Measurements from ENCODE around the gene TBC1D8.

Gene TBC1D8

DNA sequence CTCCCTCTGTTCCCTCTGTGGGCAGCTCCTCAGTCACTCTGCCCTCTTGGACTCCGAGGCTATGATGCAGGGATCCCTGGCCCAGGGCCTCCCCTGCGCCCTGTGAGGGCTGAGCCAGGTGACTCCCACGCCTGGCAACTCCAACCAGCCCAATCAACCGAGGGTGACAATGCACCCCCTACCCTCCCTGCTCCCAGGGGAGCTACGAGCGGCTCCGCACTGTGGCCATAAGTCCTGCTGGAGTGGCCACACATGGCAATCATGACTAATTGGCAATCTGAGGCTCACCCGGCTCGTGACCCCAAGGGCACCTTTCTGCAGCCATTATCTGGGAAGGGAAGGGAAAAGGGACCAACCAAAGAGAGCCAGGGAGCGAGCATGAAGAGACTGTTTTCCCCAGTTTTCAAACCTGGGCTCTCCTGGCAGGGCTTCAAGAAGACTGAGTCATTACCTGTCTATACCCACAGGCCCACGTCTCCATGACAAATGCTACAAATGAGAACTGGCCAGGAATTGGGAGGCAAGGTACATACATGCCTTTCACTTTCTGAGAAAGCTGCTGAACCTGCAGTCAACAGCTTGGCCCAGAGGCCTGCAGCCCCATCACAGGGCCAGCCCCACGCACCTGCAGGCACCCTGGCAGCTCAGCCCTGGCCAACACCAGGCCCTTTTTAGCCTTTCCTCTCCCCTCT, 104.0 kb downstream of the TBC1D8 start:
- TF ChIP-seq, protein P1, sequence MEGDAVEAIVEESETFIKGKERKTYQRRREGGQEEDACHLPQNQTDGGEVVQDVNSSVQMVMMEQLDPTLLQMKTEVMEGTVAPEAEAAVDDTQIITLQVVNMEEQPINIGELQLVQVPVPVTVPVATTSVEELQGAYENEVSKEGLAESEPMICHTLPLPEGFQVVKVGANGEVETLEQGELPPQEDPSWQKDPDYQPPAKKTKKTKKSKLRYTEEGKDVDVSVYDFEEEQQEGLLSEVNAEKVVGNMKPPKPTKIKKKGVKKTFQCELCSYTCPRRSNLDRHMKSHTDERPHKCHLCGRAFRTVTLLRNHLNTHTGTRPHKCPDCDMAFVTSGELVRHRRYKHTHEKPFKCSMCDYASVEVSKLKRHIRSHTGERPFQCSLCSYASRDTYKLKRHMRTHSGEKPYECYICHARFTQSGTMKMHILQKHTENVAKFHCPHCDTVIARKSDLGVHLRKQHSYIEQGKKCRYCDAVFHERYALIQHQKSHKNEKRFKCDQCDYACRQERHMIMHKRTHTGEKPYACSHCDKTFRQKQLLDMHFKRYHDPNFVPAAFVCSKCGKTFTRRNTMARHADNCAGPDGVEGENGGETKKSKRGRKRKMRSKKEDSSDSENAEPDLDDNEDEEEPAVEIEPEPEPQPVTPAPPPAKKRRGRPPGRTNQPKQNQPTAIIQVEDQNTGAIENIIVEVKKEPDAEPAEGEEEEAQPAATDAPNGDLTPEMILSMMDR (IDR thresholded peaks at IDR 0.05; ENCODE audit: insufficient read depth, low read depth, low read length, missing control alignments): no peak
- no peak overlapping the region for H3K4me3 ChIP-seq (ENCODE audit: low read length)
- DNase-seq (ENCODE audit: low read depth): peak; percentile 95

DNA sequence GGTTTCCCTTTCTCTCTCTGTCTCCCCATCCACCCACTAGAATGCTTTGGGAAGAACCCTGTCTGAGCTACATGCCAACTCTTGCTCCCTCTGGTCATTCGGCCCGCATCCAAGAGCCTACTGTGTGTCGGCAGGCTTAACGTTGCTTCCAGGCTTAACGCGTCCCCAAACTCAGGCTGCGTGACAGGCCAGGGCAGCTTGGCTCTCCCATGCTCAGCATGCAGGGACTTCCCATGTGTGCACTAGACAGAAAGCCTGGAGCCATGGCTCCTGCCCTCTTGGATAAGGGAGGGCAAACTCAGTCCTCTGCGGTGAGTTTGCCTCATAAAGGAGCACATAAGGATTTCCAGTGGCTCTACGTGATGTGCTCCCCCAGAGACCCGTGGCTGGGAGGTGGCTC, 105.9 kb downstream of the TBC1D8 start:
- DNase-seq (ENCODE audit: low read depth): no peak
- no peak overlapping the region for H3K4me3 ChIP-seq (ENCODE audit: low read length)
- TF ChIP-seq, protein P1 (IDR thresholded peaks at IDR 0.05; ENCODE audit: insufficient read depth, low read depth, low read length, missing control alignments): no peak

DNA sequence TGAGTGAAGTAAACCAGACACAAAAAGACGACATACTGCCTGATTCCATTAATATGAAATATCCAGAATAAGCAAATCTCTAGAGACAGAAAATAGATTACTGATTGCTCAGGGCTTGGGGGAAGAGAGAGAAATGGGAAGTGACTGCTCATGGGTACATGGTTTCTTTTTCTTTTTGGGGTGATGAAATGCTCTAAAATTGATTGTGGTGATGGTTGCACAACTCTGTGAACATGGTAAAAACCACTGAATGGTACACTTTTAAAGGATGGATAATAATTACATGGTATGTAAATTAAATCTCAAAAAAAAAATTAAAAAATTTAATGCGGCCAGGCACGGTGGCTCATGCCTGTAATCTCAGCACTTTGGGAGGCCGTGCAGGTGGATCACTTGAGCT, 109.8 kb downstream of the TBC1D8 start:
- no peak for DNase-seq (ENCODE audit: low read depth)
- H3K4me3 ChIP-seq (ENCODE audit: low read length): no peak overlapping the region
- TF ChIP-seq, protein P1 (IDR thresholded peaks at IDR 0.05; ENCODE audit: insufficient read depth, low read depth, low read length, missing control alignments): no peak

DNA sequence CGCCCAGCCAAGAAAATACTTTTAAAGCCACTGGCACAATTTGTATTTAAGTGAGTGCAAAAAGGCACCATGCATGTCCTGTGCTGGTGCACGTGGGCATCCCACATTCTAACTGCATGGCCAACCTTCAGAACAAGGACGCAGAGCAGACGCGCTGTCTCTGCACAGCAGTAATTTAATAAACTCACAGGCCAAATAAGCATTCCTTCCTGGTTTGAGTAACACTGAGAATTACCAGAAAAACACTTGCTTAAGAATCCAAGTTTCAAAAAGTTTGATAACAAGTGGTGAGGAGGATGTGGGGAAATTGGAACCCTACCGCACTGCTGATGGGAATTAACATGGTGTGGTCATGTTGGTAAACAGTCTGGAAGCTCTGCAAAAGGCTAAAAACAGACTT, 110.4 kb downstream of the TBC1D8 start:
- DNase-seq (ENCODE audit: low read depth): no peak
- TF ChIP-seq, protein P1 (IDR thresholded peaks at IDR 0.05; ENCODE audit: insufficient read depth, low read depth, low read length, missing control alignments): no peak

DNA sequence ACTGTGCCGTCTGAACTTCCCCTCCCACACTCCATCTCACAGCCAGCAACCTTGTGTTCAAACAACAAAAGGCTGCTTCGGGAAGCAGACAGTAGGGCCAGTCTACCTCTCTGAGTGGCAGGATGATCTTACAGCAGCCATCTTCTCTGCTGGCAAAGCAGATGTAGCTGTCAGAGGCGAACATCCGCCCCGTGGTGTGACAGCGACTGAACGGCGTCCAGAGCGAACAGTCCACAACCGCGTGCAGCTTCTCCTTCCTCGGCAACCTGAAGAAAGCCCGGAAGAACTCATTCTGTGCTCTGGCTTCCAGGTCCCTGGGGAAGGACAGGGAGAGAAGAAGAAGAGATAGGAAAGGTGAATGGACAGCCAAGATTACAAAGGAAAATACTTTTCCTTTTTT, 111.1 kb downstream of the TBC1D8 start:
- H3K4me3 ChIP-seq (ENCODE audit: low read length): no peak overlapping the region
- no peak for DNase-seq (ENCODE audit: low read depth)
- TF ChIP-seq, protein P1 (IDR thresholded peaks at IDR 0.05; ENCODE audit: insufficient read depth, low read depth, low read length, missing control alignments): no peak

More for the DNA sequence above, 110.4 kb downstream of the TBC1D8 start:
- H3K4me3 ChIP-seq (ENCODE audit: low read length): no peak overlapping the region

DNA sequence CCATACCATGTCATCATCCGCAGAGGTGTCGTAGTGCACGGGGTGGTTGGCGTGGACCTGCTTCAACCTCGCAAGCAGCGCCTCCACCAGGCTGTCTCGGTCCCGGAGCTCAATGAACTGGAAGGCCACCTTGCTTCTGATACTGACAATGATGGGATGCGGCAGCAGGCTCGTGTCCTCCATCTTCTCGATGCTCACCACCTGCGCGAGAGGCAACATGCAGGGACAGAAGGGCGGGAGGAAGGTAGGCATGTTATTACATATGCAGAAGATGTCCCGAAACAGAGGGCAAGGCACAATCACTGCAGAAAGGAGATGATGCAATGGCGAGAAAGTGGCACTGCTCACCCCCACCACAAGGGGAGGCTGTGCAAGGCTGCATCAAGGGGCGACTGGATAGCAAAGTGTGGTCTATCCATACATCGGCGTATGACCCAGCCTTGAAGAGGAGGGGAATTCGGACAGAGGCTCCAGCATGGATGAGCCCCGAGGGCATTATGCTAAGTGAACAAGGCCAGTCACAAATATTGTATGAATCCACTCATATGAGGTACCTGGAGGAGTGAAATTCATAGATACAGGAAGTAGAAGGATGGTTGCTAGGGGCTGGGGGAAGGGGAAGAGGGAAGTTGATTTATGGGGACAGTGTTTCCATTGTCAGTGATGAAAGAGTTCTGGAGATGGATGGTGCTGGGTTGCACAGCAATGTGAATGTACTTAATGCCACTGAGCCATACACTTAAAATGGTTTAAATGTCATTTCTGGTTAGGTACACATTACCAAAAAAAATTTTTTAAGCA, 112.5 kb downstream of the TBC1D8 start:
- H3K4me3 ChIP-seq (ENCODE audit: low read length): no peak overlapping the region
- TF ChIP-seq, protein P1 (IDR thresholded peaks at IDR 0.05; ENCODE audit: insufficient read depth, low read depth, low read length, missing control alignments): peak; percentile 77
- peak; percentile 42 for DNase-seq (ENCODE audit: low read depth)

Measured in epithelial cell of esophagus (primary cell).